H9 (cell line): ENCODE data around the gene EPHB6. TPM values are rescaled to one million over a fixed set of nuclear protein-coding genes. Genes with fewer than 3 reads are reported as not detected.

Source experiments
- DNase-seq: peaks from one replicate; pipeline ENCODE4 v3.0.0-alpha.2; 2017
- H2AFZ ChIP-seq: one replicate; pipeline ENCODE4 v1.6.1; 2013; ENCODE audit warnings: mild to moderate bottlenecking, low read length, control low read depth, moderate library complexity
- H2AK5ac ChIP-seq: 2 replicates; pipeline ENCODE4 v1.6.1; 2013; ENCODE audit warnings: low read length, control low read depth, mixed read lengths; ENCODE audit not compliant: insufficient read length
- H2BK120ac ChIP-seq: one replicate; pipeline ENCODE4 v1.6.1; 2013; ENCODE audit warnings: low read depth, mild to moderate bottlenecking, low read length, control low read depth, inconsistent platforms; ENCODE audit not compliant: poor library complexity, severe bottlenecking
- H2BK12ac ChIP-seq: 2 replicates; pipeline ENCODE4 v1.6.1; 2013; ENCODE audit warnings: low read length, control low read depth, mixed read lengths, low read depth; ENCODE audit not compliant: insufficient read length
- H2BK15ac ChIP-seq: 2 replicates; pipeline ENCODE4 v1.6.1; 2013; ENCODE audit warnings: low read depth, low read length, control low read depth
- H2BK20ac ChIP-seq: one replicate; pipeline ENCODE4 v1.6.1; 2013; ENCODE audit warnings: low read depth, mild to moderate bottlenecking, low read length, control low read depth, inconsistent platforms; ENCODE audit not compliant: poor library complexity, severe bottlenecking
- H2BK5ac ChIP-seq: 2 replicates; pipeline ENCODE4 v1.6.1; 2013; ENCODE audit warnings: low read length, control low read depth, mixed read lengths; ENCODE audit not compliant: insufficient read length
- H3K14ac ChIP-seq: 2 replicates; pipeline ENCODE4 v1.6.1; 2013; ENCODE audit warnings: low read length, control low read depth; ENCODE audit not compliant: insufficient read depth
- H3K18ac ChIP-seq: 2 replicates; pipeline ENCODE4 v1.6.1; 2013; ENCODE audit warnings: low read depth, mild to moderate bottlenecking, mixed read lengths, low read length, control low read depth; ENCODE audit not compliant: insufficient read length
- H3K23ac ChIP-seq: 2 replicates; pipeline ENCODE4 v1.6.1; 2013; ENCODE audit warnings: low read length, control low read depth, mixed read lengths, low read depth; ENCODE audit not compliant: insufficient read length
- H3K23me2 ChIP-seq: 2 replicates; pipeline ENCODE4 v1.6.1; 2013; ENCODE audit warnings: low read depth, mild to moderate bottlenecking, mixed read lengths, low read length, control low read depth; ENCODE audit not compliant: insufficient read length, poor library complexity, severe bottlenecking
- H3K27ac ChIP-seq: 2 replicates; pipeline ENCODE4 v1.5.1; 2013; ENCODE audit warnings: low read length, control low read depth, mixed read lengths, low read depth; ENCODE audit not compliant: insufficient read length
- H3K27me3 ChIP-seq: 2 replicates; pipeline ENCODE4 v1.6.1; 2013; ENCODE audit warnings: low read length, control low read depth, inconsistent platforms; ENCODE audit not compliant: insufficient read depth
- H3K4ac ChIP-seq: 2 replicates; pipeline ENCODE4 v1.6.1; 2013; ENCODE audit warnings: low read depth, mild to moderate bottlenecking, control low read depth, inconsistent platforms, low read length, moderate library complexity
- H3K4me1 ChIP-seq: 2 replicates; pipeline ENCODE4 v1.6.1; 2013; ENCODE audit warnings: low read length, control low read depth, inconsistent platforms; ENCODE audit not compliant: insufficient read depth
- H3K4me2 ChIP-seq: 2 replicates; pipeline ENCODE4 v1.6.1; 2013; ENCODE audit warnings: low read length, control low read depth, mixed read lengths; ENCODE audit not compliant: insufficient read length, insufficient read depth
- H3K56ac ChIP-seq: 2 replicates; pipeline ENCODE4 v1.6.1; 2013; ENCODE audit warnings: low read depth, mild to moderate bottlenecking, mixed read lengths, low read length, control low read depth; ENCODE audit not compliant: insufficient read length
- H3K79me1 ChIP-seq: 2 replicates; pipeline ENCODE4 v1.6.1; 2013; ENCODE audit warnings: low read depth, mild to moderate bottlenecking, moderate library complexity, low read length, control low read depth, inconsistent platforms; ENCODE audit not compliant: insufficient read depth, poor library complexity, severe bottlenecking
- H3K79me2 ChIP-seq: 2 replicates; pipeline ENCODE4 v1.6.1; 2013; ENCODE audit warnings: low read length, control low read depth, inconsistent platforms; ENCODE audit not compliant: insufficient read depth
- H3K9ac ChIP-seq: 2 replicates; pipeline ENCODE4 v1.6.1; 2013; ENCODE audit warnings: low read length, control low read depth, mixed read lengths; ENCODE audit not compliant: insufficient read length; ENCODE audit errors: extremely low read depth
- H3K9me3 ChIP-seq: one replicate; pipeline ENCODE4 v1.6.1; 2013; ENCODE audit warnings: low read depth, low read length, inconsistent platforms; ENCODE audit not compliant: control insufficient read depth
- H3T11ph ChIP-seq: one replicate; pipeline ENCODE4 v1.6.1; 2013; ENCODE audit warnings: mild to moderate bottlenecking, low read length, control low read depth, inconsistent platforms
- H4K20me1 ChIP-seq: one replicate; pipeline ENCODE4 v1.6.1; 2013; ENCODE audit not compliant: control insufficient read depth, insufficient read length, insufficient read depth
- H4K5ac ChIP-seq: 2 replicates; pipeline ENCODE4 v1.6.1; 2013; ENCODE audit warnings: low read depth, mild to moderate bottlenecking, mixed read lengths, low read length, control low read depth; ENCODE audit not compliant: insufficient read length
- H4K8ac ChIP-seq: replicated peaks from 2 replicates; pipeline ENCODE4 v1.6.1; 2013; ENCODE audit warnings: low read length, control low read depth, mixed read lengths, low read depth; ENCODE audit not compliant: insufficient read length
- H4K91ac ChIP-seq: 2 replicates; pipeline ENCODE4 v1.6.1; 2013; ENCODE audit warnings: low read depth, mild to moderate bottlenecking, moderate library complexity, mixed read lengths, low read length, control low read depth; ENCODE audit not compliant: insufficient read length
- H3K27ac Mint-ChIP-seq, 3 experiments: 2 replicates in 2 of 3; 3 replicates in 1 of 3; pipeline ENCODE4 v1.8.0; 2020 to 2021; ENCODE audit warnings: mixed read lengths in 3 of 3, mild to moderate bottlenecking in 1 of 3, moderate library complexity in 1 of 3
- H3K27me3 Mint-ChIP-seq: 2 replicates; pipeline ENCODE4 v1.8.0; 2021; ENCODE audit warnings: low read depth, mild to moderate bottlenecking, moderate library complexity, mixed read lengths
- H3K36me3 Mint-ChIP-seq, 3 experiments: 2 replicates in 2 of 3; 3 replicates in 1 of 3; pipeline ENCODE4 v1.8.0; 2020 to 2021; ENCODE audit warnings: low read depth in 3 of 3, mixed read lengths in 3 of 3; ENCODE audit not compliant: insufficient read depth in 1 of 3
- H3K4me1 Mint-ChIP-seq, 2 experiments: 2 replicates each; pipeline ENCODE4 v1.8.0; 2020; ENCODE audit warnings: mixed read lengths in 2 of 2
- H3K4me3 Mint-ChIP-seq, 2 experiments: 2 replicates in 1 of 2; 3 replicates in 1 of 2; pipeline ENCODE4 v1.8.0; 2020 to 2021; ENCODE audit warnings: mild to moderate bottlenecking in 2 of 2, mixed read lengths in 2 of 2, moderate library complexity in 1 of 2
- H3K9me3 Mint-ChIP-seq, 2 experiments: 2 replicates in 1 of 2; 3 replicates in 1 of 2; pipeline ENCODE4 v1.8.0; 2020; ENCODE audit warnings: mild to moderate bottlenecking in 2 of 2, mixed read lengths in 2 of 2, moderate library complexity in 1 of 2
- CTCF ChIP-seq: fragments of 200-600 bp; sonication (generic); conservative IDR thresholded peaks from 3 replicates; pipeline ENCODE4 v1.8.0; 2021; ENCODE audit warnings: antibody characterized with exemption, mild to moderate bottlenecking
- WGBS: extraction: QIAGEN DNeasy Blood & Tissue Kit; methylation state at CpG from one replicate; pipeline ENCODE4 v1.1.7; 2013; ENCODE audit warnings: missing lambda C conversion rate, low lambda C conversion rate, mixed read lengths; ENCODE audit not compliant: insufficient read length; ENCODE audit errors: extremely low coverage; 5-methylcytosine and 5-hydroxymethylcytosine counted together
- total RNA-seq: library from RNA; stranded (reverse); gene quantifications from 2 replicates; pipeline ENCODE4 v1.2.1, GENCODE V29; 2021

Gene EPHB6
- total RNA-seq, 1 experiment from 2014 or later = 9.7 TPM

DNA sequence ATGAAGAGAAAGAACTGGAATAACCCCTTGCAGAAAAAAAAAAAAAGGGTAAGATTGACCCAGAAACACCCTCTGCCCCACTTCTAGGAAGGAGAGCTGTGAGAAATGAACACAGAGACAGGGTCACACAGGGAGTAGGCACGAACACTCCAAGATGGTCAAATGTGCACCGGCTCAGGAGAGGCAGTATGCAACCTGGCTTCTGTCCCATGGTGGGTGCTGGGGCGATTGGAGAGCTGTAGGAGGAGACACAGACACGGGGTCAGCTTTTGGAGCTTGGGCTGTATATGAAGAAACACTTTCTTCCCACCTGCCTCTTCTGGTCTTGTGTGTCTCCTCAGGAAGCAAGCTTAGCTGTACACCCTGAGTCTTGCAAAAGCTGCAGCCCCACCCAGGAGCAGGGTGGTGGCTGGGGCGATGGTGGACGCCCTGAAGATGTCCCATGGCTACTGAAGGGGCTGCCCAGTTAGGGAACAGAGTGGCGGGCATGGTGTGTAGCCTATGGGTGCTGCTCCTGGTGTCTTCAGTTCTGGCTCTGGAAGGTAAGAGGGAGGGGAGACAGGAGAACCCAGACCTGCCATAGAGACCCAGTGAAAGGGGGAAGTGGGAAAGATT, 8.0 kb downstream of the EPHB6 start:
- H3K4ac ChIP-seq = no peak overlapping the region
- no peak overlapping the region for H3K9ac ChIP-seq
- no peak overlapping the region for H4K91ac ChIP-seq
- no CpG with 5 or more reads among the region's 7 CpGs for WGBS
- H3K18ac ChIP-seq = no peak overlapping the region
- H3K9me3 ChIP-seq = no peaks in the 10 kb centered on the region
- no peak overlapping the region for H2BK120ac ChIP-seq
- DNase-seq = no peak
- Mint-ChIP-seq H3K4me1 (peaks cover 32 to 44% of the 10 kb centered on the region in 2 experiments), H3K36me3 (peaks cover 0 to 6% (median 0%) of the 10 kb centered on the region in 3 experiments; a peak in 5 of 7 replicates), H3K4me3 (no peak overlapping the region), H3K27ac (peak overlapping the region in 1 of 3 experiments; percentile 38; a peak in 1 of 7 replicates), H3K9me3 (no peaks in the 10 kb centered on the region), H3K27me3 (peaks cover 6% of the 10 kb centered on the region)
- no peak overlapping the region for H4K8ac ChIP-seq
- H3K23ac ChIP-seq = no peak overlapping the region
- no peaks in the 10 kb centered on the region for H3K27me3 ChIP-seq
- no peak overlapping the region for H3K56ac ChIP-seq
- H4K5ac ChIP-seq = no peak overlapping the region
- no peaks in the 10 kb centered on the region for H4K20me1 ChIP-seq
- no peak for TF ChIP-seq CTCF
- H3K14ac ChIP-seq = no peak overlapping the region; the same call in 1 of the 2 replicates
- no peaks in the 10 kb centered on the region for H3K79me2 ChIP-seq
- peaks cover 8% of the 10 kb centered on the region for H3K4me1 ChIP-seq
- H3K79me1 ChIP-seq = no peaks in the 10 kb centered on the region
- no peak overlapping the region for H3T11ph ChIP-seq
- no peak overlapping the region for H2BK12ac ChIP-seq
- no peak overlapping the region for H3K4me2 ChIP-seq
- no peaks in the 10 kb centered on the region for H3K23me2 ChIP-seq
- no peak overlapping the region for H2BK20ac ChIP-seq
- H2AFZ ChIP-seq = no peak overlapping the region
- H2BK5ac ChIP-seq = no peak overlapping the region
- no peak overlapping the region for H2AK5ac ChIP-seq
- H2BK15ac ChIP-seq = no peak overlapping the region
- no peak overlapping the region for H3K27ac ChIP-seq
